HuH-7.5 (cell line): ENCODE measurements around the gene MAGEB17.
"Not testable (repeated sequence)": the region's sequence is repeated elsewhere in the genome, so short reads cannot be mapped to it uniquely, and the experiment has no call there.

Experiments used
- DNase-seq: peaks from one replicate; pipeline ENCODE4 v3.0.0; 2011; ENCODE audit warnings: low spot score

MAGEB17 gene, protein sequence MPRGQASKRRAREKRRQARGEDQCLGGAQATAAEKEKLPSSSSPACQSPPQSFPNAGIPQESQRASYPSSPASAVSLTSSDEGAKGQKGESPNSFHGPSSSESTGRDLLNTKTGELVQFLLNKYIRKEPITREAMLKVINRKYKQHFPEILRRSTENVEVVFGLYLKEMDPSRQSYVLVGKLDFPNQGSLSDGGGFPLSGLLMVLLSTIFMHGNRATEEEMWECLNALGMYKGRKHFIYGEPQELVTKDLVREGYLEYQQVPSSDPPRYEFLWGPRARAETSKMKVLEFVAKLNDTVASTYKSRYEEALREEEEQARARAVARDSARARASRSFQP

DNA sequence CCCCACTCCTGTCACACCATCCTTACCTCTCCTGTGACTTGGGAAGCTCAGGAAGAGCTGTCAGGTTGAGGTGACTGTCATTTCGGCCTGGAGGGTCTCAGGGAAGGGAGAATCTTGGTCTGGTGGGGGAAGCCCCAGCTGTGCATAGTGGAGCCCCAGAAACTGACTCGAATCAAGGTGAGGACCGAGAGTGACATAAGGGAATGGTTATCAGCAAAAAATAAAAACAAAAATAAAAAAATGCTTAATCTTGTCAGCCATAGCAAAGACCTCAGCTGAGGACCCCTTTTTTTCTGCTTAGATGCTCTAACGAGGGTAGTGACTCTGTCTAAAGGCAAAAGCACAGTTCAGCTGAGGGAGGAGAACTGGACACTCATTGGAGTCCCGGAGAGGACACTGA, at the start of gene MAGEB17:
MAGEB17 (plus strand) TSS at position 301 of the 400 bp plus-strand sequence. CDS start 2,902 bp downstream, outside the sequence.
- DNase-seq = no peak

- no peak for DNase-seq
Measured at GRCh38 chrX:16119353-16120220, 47.7 kb upstream of the MAGEB17 start.

DNA sequence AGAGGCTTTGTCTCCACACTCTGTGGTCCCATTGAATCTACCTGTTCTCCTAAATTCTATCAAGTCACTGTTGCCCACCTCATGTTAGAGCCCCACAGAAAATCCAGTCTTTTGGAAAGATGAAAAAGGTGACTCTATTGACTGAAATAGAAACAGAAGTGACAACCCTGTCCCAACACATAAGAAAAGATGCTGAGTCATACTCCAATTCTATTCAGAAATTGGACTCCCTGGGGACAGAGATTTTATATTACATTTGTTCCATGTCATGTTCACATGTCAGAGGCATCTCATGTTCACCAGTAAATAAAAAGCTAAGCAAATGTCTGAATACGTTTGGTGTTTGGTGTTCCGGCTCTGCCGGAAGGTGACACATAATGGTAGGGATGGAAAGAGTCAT, 46.9 kb upstream of the MAGEB17 start:
- DNase-seq = no peak

DNA sequence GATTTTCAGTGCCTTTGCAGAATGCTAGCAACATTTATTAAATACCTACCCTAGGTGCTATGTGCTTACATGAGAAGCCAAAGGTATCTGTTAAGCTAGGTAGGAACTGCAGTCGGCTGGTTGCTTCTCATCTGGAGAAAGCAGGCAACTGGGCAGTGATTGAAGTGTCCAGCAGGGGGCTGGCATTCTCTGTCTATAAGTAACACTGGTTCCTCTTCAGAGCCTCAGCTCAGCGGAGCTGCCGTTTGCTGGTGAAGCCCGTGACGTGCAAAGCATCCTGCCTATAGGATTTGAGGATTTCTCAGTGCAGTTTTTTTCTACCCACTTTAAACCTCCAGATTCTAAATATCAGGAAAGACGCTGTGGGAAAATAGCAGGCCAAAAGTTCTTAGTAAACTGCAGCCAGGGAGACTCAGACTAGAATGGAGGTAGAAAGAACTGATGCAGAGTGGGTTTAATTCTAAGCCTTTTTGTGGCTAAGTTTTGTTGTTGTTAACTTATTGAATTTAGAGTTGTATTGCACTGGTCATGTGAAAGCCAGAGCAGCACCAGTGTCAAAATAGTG, 44.0 kb upstream of the MAGEB17 start, which contains the start of gene GRPR:
GRPR (plus strand) TSS at position 344 of the 565 bp plus-strand sequence. CDS start 389 bp downstream, outside the sequence.
- DNase-seq = peak; percentile 6

GRCh38 chrX:16124201-16124600, 43.1 kb upstream of the MAGEB17 start:
- DNase-seq = no peak

DNA sequence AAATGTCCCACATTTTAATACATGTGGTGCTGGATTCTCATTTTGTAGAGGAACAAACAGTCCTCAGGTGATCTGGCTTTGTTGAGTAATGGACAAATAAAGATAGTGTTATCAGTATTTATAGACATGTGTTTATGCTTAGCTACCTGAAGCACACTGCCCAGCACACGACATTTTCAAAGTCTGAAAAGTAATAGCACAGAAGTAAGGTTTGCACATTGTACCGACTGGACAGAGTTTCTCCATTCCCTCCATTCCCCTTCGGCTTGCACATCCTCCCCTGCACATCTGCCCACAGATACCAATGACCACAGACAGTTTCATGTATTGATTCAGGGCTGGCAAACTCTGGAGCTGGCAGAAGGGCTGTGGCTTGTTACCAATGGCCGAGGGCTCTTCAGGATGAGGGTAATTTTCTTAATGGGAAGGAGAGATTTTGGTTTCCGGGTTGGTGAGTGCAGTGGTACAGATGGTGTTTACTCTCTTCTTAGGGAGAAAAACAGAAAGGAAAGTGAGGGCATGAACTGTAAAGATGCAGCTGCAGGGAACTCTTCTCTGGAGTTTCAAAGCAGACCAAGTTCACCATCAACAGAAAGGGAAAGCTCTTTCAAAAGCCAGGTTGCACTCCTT, 41.6 kb upstream of the MAGEB17 start:
- no peak for DNase-seq

DNA sequence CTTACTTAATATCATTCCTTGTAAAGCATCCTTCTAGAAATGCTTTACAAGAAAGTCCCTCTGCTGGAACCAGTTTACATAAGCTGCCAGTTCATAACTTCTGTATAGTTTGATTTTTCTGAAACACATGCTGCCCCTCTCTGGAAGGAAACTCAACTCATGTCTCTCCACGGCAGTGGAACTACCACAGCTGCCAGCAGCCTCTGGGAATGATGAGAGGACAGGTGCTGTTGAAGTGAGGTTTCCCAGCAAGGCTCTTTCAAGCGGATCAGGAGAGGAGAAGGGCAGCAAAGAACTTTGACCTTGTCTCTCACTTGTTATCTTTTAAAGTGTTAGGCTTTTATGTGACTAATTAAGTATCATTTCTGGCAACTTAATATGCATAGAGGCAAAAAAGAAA, 36.6 kb upstream of the MAGEB17 start:
- no peak for DNase-seq

DNA sequence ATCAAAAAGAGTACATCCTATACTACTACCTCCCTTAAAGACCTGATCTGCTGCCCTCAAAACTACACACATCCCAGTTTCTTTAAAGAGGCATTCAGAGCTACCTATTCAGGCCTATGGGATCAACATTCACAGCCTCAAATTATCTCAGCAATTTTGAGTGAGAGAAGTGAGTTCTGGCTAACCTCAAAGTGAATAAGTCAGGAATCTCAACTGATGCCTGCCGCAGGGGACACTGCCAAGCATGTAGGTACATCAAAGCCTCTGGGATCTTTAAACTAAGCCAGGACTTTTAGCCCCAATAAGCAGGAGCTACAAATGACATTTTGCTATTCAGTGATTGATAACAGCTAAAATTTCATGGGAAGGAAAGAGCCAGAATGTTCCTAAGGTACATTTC, 32.3 kb upstream of the MAGEB17 start:
- no peak for DNase-seq

DNA sequence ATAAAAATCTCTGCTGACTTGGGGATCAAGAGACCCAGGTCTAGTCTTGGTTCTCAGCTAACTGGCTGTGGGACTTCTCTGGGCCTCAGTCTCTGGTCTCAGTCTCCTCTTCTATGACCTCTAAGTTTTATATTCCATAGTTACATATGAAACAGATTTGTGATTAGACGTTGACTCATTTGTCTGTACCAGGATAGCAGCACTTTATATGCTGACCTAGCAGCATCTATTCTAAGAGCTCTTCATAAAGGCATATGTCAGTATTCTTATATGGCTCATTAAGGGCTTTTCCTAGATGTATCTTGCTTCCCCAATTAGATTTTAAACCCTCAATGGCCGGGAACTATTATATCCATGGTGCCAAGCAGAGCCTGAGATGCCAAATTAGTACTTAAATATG, 31.2 kb upstream of the MAGEB17 start:
- no peak for DNase-seq

DNA sequence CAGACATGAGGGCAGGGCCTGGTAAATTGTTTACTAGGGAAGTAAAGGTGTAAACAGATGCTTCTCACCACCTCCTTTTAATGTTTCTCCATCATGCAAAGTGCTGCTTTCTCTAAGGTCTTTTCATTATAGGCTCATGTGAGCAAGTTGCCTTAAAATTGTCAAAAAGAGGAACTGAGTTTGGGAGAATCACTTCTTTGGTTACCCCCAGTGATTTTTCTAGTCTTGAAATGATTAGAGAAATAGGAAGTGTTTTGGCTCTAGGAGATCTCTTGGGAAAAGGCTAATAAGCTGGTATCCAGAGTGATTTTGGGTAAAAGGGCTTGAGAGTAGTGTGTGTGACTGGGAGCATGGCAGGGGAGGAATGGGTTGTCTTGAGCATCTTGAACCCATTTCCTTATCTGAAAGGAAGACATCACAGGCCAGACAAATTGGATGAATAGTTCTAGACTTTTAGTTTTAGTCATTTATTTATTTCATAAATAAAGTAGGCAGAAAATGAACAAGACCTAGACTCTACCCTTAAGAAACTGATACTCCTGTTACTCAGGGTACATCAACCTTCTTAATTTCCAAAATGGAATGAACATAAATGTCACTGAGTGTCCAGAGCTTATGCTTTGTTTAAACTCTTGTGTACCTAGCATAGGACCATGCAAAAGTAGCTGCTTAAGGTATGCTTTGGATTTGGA, 29.7 kb upstream of the MAGEB17 start:
- DNase-seq = no peak

DNA sequence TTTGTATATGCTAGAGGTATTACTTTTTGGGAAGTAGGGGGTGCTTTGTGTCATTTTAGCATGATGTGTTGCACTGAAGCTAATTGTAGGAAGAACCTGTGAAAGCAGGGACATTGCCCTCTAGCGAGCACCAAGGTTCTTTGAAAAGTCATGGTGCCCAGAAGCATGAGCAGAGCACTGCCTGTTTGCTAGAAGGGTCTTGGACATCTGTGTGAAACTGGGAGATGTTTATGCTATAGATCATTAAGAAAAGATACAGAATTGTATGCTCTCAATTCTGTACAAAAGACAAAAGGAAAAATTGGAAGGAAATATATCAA, 29.2 kb upstream of the MAGEB17 start:
- no peak for DNase-seq

GRCh38 chrX:16140448-16140847, 26.8 kb upstream of the MAGEB17 start:
- no peak for DNase-seq

DNA sequence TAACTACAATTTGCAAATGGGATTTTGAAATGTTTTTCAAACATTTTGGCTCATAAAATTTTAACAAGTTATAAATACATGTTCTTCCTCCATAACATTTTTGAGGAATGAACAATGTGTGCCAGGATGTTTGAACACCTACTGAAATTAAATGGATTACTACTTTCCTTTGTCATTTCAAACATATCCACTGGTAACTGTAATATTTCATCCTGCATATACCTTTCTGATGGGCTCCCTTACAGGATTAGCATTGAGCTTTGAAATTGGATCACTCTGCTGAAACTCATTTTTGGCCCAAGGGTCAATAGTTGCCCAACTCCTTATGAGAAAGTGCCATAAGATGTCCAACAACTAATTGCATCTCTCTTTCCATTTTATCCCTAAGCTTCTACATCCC, 26.3 kb upstream of the MAGEB17 start:
- DNase-seq = no peak

- no peak for DNase-seq
Measured at GRCh38 chrX:16141422-16142245, 25.6 kb upstream of the MAGEB17 start.

DNA sequence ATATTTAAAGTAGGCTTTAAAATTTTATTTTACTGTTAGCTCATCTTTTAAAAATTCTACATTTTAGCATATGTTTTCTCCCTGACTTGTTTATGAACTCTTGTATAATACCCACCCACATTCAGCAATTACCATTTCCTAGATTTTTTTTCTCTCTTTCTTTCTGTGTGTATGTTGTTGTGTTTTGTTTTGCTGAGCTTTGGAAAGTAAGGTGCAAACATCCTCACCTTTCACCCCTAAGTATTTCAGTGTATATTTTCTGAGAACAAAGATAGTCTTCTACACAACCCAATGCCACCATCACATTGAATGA, 25.1 kb upstream of the MAGEB17 start:
- no peak for DNase-seq

- DNase-seq = no peak
Measured at GRCh38 chrX:16143968-16144367, 23.3 kb upstream of the MAGEB17 start.

DNA sequence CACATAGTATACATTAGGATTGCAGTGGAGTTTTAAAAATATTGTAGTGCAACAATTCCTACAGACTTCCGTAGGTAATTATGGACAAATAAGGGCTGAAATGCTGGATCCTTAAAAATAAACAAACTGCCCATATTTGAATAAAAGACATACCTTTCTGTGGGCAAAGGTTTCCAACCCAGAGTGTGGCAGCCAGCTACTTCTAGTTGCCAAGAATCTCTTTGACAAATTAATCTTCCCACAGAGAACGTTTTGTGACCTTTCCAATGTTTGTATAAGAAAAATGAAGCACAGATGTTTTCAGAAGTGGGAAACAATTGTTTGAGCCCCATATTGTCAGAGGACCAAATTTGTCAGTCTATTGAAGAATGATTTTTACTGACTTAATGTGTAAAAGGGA, 22.9 kb upstream of the MAGEB17 start:
- no peak for DNase-seq

DNA sequence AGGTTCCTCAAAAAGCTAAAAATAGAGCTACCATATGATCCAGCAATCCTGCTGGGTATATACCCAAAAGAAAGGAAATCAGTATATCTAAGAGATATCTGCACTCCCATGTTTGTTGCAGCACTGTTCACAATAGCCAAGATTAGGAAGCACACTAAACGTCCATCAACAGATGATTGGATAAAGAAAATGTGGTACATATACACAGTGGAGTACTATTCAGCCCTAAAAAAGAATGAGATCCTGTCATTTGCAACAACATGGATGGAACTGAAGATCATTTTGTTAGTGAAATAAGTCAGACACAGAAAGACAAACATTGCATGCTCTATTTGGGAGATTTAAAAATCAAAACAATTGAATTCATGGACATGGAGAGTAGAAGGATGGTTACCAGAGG, 22.2 kb upstream of the MAGEB17 start:
- not testable (repeated sequence) for DNase-seq

- DNase-seq = no peak
Measured at GRCh38 chrX:16145656-16146055, 21.6 kb upstream of the MAGEB17 start.

- DNase-seq = no peak
Measured at GRCh38 chrX:16148896-16149295, 18.4 kb upstream of the MAGEB17 start.

DNA sequence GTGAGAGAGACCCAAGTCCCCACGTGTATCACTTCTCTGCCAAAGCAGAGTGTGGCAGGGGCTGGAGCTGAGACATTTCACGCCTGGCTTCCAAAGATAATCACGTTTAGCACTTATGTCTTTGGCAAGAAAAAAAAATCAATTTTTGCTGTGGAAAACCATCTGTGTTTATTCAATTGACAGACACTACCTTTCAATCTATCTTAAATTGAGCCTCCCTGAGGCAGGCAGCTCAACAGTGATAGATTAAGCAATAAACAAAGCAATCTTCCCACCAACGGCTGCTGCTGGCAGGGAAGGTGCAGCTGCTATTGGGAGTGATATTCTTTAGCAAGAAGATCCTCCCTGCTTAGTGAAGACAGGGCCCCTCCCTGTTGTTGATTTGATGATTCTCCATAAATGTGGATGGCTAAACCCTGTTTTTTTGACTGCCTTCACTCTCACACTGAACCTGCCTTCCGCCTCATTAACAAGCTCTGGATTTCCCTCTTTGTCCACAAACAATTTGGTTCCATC, 11.6 kb upstream of the MAGEB17 start:
- DNase-seq = no peak
